ENCODE data around the gene TMOD4. TPM values are rescaled to one million over a fixed set of nuclear protein-coding genes. Genes with fewer than 3 reads are reported as not detected.

Gene TMOD4
- total and polyA plus RNA-seq, 2 experiments from 2014 or later, result 0.44 TPM; not detected in 1

DNA sequence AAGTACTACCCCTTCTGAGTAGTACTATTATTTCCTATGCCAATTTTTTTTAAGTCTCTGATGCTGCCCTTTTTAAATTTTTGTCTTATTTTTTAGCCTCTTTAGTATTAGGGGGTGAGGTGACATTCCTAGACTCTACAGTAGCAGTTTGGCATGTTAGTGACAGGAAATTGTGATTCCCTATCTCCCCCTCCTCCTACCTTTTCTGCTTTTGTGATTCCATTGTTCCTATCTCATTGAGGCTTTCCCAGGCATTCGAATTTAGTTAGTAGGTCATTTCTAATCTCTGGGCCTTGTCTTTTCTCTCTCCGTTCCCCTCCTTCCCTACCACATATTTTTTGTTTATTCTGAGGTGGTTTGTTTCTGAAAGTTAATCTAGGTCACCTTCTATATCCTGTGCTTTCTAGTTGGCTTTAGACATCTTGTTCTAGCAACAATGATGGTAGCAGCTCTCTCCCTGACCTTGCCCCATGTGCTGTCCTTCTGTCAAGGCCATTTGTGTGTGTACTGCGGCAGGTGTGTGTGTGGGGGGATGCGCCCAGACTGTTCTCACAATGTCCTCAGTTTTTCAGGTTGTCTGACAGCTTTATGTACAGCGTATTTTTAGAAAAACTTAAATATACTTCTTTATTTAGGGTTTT lies 50.9 kb downstream of the TMOD4 start:
- Histone ChIP-seq H3K27me3 (no peaks in the 10 kb centered on the region), H3K9me2 (replicated peaks; ENCODE audit: insufficient read depth) (no peaks in the 10 kb centered on the region), H4K20me1 (ENCODE audit: insufficient read depth, poor library complexity, severe bottlenecking) (no peaks in the 10 kb centered on the region), H2AFZ (no peak overlapping the region), H3K79me2 (no peaks in the 10 kb centered on the region), H3K36me3 (replicated peaks; ENCODE audit: insufficient read depth, low read depth) (no peaks in the 10 kb centered on the region), H3K4me3 (no peak overlapping the region), H3K4me2 (no peak overlapping the region), H3K9me3 (ENCODE audit: low read depth) (no peaks in the 10 kb centered on the region), H3K4me1 (ENCODE audit: insufficient read depth) (no peaks in the 10 kb centered on the region), H3K27ac (no peak overlapping the region)
- WGBS (ENCODE audit: low lambda C conversion rate, missing lambda C conversion rate), result 74% methylated on average over 5 of the region's 5 CpGs
- TF ChIP-seq, protein P1, sequence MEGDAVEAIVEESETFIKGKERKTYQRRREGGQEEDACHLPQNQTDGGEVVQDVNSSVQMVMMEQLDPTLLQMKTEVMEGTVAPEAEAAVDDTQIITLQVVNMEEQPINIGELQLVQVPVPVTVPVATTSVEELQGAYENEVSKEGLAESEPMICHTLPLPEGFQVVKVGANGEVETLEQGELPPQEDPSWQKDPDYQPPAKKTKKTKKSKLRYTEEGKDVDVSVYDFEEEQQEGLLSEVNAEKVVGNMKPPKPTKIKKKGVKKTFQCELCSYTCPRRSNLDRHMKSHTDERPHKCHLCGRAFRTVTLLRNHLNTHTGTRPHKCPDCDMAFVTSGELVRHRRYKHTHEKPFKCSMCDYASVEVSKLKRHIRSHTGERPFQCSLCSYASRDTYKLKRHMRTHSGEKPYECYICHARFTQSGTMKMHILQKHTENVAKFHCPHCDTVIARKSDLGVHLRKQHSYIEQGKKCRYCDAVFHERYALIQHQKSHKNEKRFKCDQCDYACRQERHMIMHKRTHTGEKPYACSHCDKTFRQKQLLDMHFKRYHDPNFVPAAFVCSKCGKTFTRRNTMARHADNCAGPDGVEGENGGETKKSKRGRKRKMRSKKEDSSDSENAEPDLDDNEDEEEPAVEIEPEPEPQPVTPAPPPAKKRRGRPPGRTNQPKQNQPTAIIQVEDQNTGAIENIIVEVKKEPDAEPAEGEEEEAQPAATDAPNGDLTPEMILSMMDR (IDR thresholded peaks at IDR 0.05; ENCODE audit: poor library complexity), result no peak
- TF ChIP-seq EZH2phosphoT487 (IDR thresholded peaks at IDR 0.05; ENCODE audit: low read depth, severe bottlenecking, unreplicated experiment) (no peak), EZH2 (IDR thresholded peaks at IDR 0.05; ENCODE audit: borderline replicate concordance) (no peak)
- DNase-seq (ENCODE audit: low spot score), result no peak

Other genes starting within 250 kb of the TMOD4 start
- 33.7 and 41.4 TPM in 2 replicates for gene SETDB1, start 249.6 kb downstream of the TMOD4 start, total RNA-seq
- 10.7 and 12.9 TPM in 2 replicates for gene SETDB1, start 249.6 kb downstream of the TMOD4 start, polyA plus RNA-seq
- 267 and 268 TPM in 2 replicates for gene CERS2, start 201.1 kb downstream of the TMOD4 start, total RNA-seq
- gene CERS2, start 201.1 kb downstream of the TMOD4 start, polyA plus RNA-seq, result 210 and 277 TPM in 2 replicates
- gene ANXA9, start 193.7 kb downstream of the TMOD4 start, total RNA-seq, result 7.5 and 7.9 TPM in 2 replicates
- 8.8 and 9.0 TPM in 2 replicates for gene ANXA9, start 193.7 kb downstream of the TMOD4 start, polyA plus RNA-seq
- 15.9 and 18.5 TPM in 2 replicates for gene MINDY1, start 169.1 kb downstream of the TMOD4 start, total RNA-seq
- 5.8 and 7.6 TPM in 2 replicates for gene MINDY1, start 169.1 kb downstream of the TMOD4 start, polyA plus RNA-seq
- 20.3 and 26.5 TPM in 2 replicates for gene PRUNE1, start 167.5 kb downstream of the TMOD4 start, total RNA-seq
- gene PRUNE1, start 167.5 kb downstream of the TMOD4 start, polyA plus RNA-seq, result 15.1 and 21.6 TPM in 2 replicates
- gene BNIPL, start 139.4 kb downstream of the TMOD4 start, total RNA-seq, result 2.7 and 3.8 TPM in 2 replicates
- 1.1 and 3.0 TPM in 2 replicates for gene BNIPL, start 139.4 kb downstream of the TMOD4 start, polyA plus RNA-seq
- 2.9 and 3.2 TPM in 2 replicates for gene C1orf56, start 128.2 kb downstream of the TMOD4 start, total RNA-seq
- 8.3 and 11.4 TPM in 2 replicates for gene C1orf56, start 128.2 kb downstream of the TMOD4 start, polyA plus RNA-seq
- 49.4 and 60.2 TPM in 2 replicates for gene CDC42SE1, start 116.4 kb downstream of the TMOD4 start, total RNA-seq
- 19.0 and 21.2 TPM in 2 replicates for gene CDC42SE1, start 116.4 kb downstream of the TMOD4 start, polyA plus RNA-seq
- gene MLLT11, start 115.6 kb downstream of the TMOD4 start, total RNA-seq, result 16.8 and 16.9 TPM in 2 replicates
- gene MLLT11, start 115.6 kb downstream of the TMOD4 start, polyA plus RNA-seq, result 34.3 and 37.6 TPM in 2 replicates
- gene GABPB2, start 105.2 kb downstream of the TMOD4 start, total RNA-seq, result 9.9 and 12.9 TPM in 2 replicates
- 0.98 and 4.1 TPM in 2 replicates for gene GABPB2, start 105.2 kb downstream of the TMOD4 start, polyA plus RNA-seq
- gene SEMA6C, start 29.4 kb downstream of the TMOD4 start, total RNA-seq, result 6.3 and 41.6 TPM in 2 replicates
- 13.9 and 25.1 TPM in 2 replicates for gene SEMA6C, start 29.4 kb downstream of the TMOD4 start, polyA plus RNA-seq
- 0.64 TPM in 1 of 2 replicates, not detected in the other for gene TNFAIP8L2, start 19.3 kb downstream of the TMOD4 start, total RNA-seq
- gene TNFAIP8L2, start 19.3 kb downstream of the TMOD4 start, polyA plus RNA-seq, result 0.70 TPM in 1 of 2 replicates, not detected in the other
- 13.0 and 16.2 TPM in 2 replicates for gene LYSMD1, start 10.1 kb downstream of the TMOD4 start, total RNA-seq
- gene LYSMD1, start 10.1 kb downstream of the TMOD4 start, polyA plus RNA-seq, result 1.0 and 2.5 TPM in 2 replicates
- 21.5 and 26.4 TPM in 2 replicates for gene SCNM1, start 9.8 kb downstream of the TMOD4 start, total RNA-seq
- gene SCNM1, start 9.8 kb downstream of the TMOD4 start, polyA plus RNA-seq, result 55.4 and 57.5 TPM in 2 replicates
- 46.0 and 48.1 TPM in 2 replicates for gene VPS72, start 14.2 kb upstream of the TMOD4 start, total RNA-seq
- gene VPS72, start 14.2 kb upstream of the TMOD4 start, polyA plus RNA-seq, result 52.2 and 53.1 TPM in 2 replicates
- gene PIP5K1A, start 22.6 kb upstream of the TMOD4 start, total RNA-seq, result 36.0 and 45.7 TPM in 2 replicates
- gene PIP5K1A, start 22.6 kb upstream of the TMOD4 start, polyA plus RNA-seq, result 17.3 and 27.0 TPM in 2 replicates
- gene PSMD4, start 78.8 kb upstream of the TMOD4 start, total RNA-seq, result 107 and 119 TPM in 2 replicates
- 161 and 168 TPM in 2 replicates for gene PSMD4, start 78.8 kb upstream of the TMOD4 start, polyA plus RNA-seq
- gene ZNF687, start 106.3 kb upstream of the TMOD4 start, total RNA-seq, result 16.8 and 19.9 TPM in 2 replicates
- 3.6 and 4.3 TPM in 2 replicates for gene ZNF687, start 106.3 kb upstream of the TMOD4 start, polyA plus RNA-seq
- gene PI4KB, start 151.4 kb upstream of the TMOD4 start, total RNA-seq, result 42.1 and 49.9 TPM in 2 replicates
- 55.1 and 60.4 TPM in 2 replicates for gene PI4KB, start 151.4 kb upstream of the TMOD4 start, polyA plus RNA-seq
- 43.0 and 48.8 TPM in 2 replicates for gene RFX5, start 171.3 kb upstream of the TMOD4 start, total RNA-seq
- gene RFX5, start 171.3 kb upstream of the TMOD4 start, polyA plus RNA-seq, result 14.1 and 18.0 TPM in 2 replicates
- gene SELENBP1, start 196.7 kb upstream of the TMOD4 start, total RNA-seq, result 49.1 and 63.9 TPM in 2 replicates
- 86.4 and 101 TPM in 2 replicates for gene SELENBP1, start 196.7 kb upstream of the TMOD4 start, polyA plus RNA-seq
- gene PSMB4, start 223.6 kb upstream of the TMOD4 start, total RNA-seq, result 240 and 275 TPM in 2 replicates
- 71.4 and 96.3 TPM in 2 replicates for gene PSMB4, start 223.6 kb upstream of the TMOD4 start, polyA plus RNA-seq